Measurements from ENCODE around the gene RASGRF2.
"Not testable (repeated sequence)": the region's sequence is repeated elsewhere in the genome, so short reads cannot be mapped to it uniquely, and the experiment has no call there.

The RASGRF2 gene

DNA sequence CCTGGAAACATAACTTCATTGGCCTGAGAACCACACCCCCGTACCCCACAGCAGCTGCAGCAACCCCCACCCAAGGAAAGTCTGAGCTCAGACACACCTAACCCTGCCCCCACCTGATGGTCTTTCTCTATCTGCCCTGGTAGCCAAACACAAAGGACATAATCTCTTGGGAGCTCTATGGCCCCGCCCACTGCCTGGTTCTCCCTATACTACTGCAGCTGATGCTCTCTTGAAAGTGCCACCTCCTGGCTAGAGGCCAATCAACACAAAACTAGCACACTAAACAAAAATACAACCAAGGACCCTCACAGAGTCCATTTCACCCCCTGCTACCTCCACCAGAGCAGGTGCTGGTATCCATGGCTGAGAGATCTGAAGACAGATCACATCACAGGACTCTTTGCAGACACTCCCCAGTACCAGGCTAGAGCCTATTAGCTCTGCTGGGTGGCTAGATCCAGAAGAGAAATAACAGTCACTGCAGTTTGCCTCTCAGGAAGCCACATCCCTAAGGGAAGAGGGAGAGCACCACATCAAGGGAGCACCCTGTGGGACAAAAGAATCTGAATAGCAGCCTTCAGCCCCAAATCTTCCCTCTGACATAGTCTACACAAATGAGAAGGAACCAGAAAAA, 310.3 kb downstream of the RASGRF2 start:
- DNase-seq (ENCODE audit: low read depth, low spot score): not testable (repeated sequence)

All from astrocyte of the hippocampus (primary cell).